Ishikawa (cell line): ENCODE measurements around the gene PCID2.

ENCODE experiments used
- CEBPB ChIP-seq: IDR thresholded peaks from 2 replicates; pipeline ENCODE4 v1.6.1; 2012
- CREB1 ChIP-seq: IDR thresholded peaks from 2 replicates; pipeline ENCODE4 v1.6.1; 2012; ENCODE audit warnings: low read depth
- EGR1 ChIP-seq: IDR thresholded peaks from 2 replicates; pipeline ENCODE4 v1.6.1; 2012
- EP300 ChIP-seq: IDR thresholded peaks from 2 replicates; pipeline ENCODE4 v1.6.1; 2012; ENCODE audit warnings: borderline replicate concordance
- MAX ChIP-seq: IDR thresholded peaks from 2 replicates; pipeline ENCODE4 v1.6.1; 2012
- NFIC ChIP-seq: IDR thresholded peaks from 2 replicates; pipeline ENCODE4 v1.6.1; 2012
- RAD21 ChIP-seq: IDR thresholded peaks from 2 replicates; pipeline ENCODE4 v1.6.1; 2012; ENCODE audit warnings: low read depth
- REST ChIP-seq: IDR thresholded peaks from 2 replicates; pipeline ENCODE4 v1.6.1; 2012; ENCODE audit warnings: low read depth, mild to moderate bottlenecking
- TCF12 ChIP-seq: IDR thresholded peaks from 2 replicates; pipeline ENCODE4 v1.6.1; 2012; ENCODE audit warnings: low read depth
- USF1 ChIP-seq: IDR thresholded peaks from 2 replicates; pipeline ENCODE4 v1.6.1; 2012
- YY1 ChIP-seq: IDR thresholded peaks from 2 replicates; pipeline ENCODE4 v1.6.1; 2012; ENCODE audit warnings: low read depth
- ZBTB7A ChIP-seq: IDR thresholded peaks from 2 replicates; pipeline ENCODE4 v1.6.1; 2012; ENCODE audit warnings: low read depth

- TF ChIP-seq EGR1 = no peak
- TF ChIP-seq REST = no peak
- TF ChIP-seq RAD21 = no peak
- peak; percentile 53; the same call in 1 of the 2 replicates for TF ChIP-seq ZBTB7A
- TF ChIP-seq USF1 = no peak
- TF ChIP-seq CEBPB = no peak
- no peak for TF ChIP-seq YY1
- TF ChIP-seq MAX = no peak
- no peak for TF ChIP-seq NFIC
- TF ChIP-seq CREB1 = no peak
- no peak for TF ChIP-seq EP300
- no peak for TF ChIP-seq TCF12
Measured at GRCh38 chr13:113152984-113153809, 55.3 kb downstream of the PCID2 start.
